CD8-positive, alpha-beta memory T cell (primary cell): ENCODE data around the gene MAST4. TPM values are rescaled to one million over a fixed set of nuclear protein-coding genes. Genes with fewer than 3 reads are reported as not detected.

Experiments used
- CTCF ChIA-PET: fragments of 350-600 bp; sonication (Branson Sonifier 250); formaldehyde crosslinking; loops from one replicate; lab custom pipeline; 2021; ENCODE audit warnings: antibody characterized with exemption; lab: Charles Lee
- POLR2A ChIA-PET: fragments of 350-600 bp; sonication (Branson Sonifier 250); formaldehyde crosslinking; loops from one replicate; lab custom pipeline; 2021; ENCODE audit warnings: antibody characterized with exemption; lab: Charles Lee
- DNase-seq, 5 donors: peaks; one replicate each; pipeline versions ENCODE4 v3.0.0 to v3.0.0-alpha.2; 2020 to 2022; ENCODE audit warnings: mixed read lengths in 1 of 5
- H3K27ac ChIP-seq: one replicate; pipeline ENCODE4 v1.7.0; 2013; ENCODE audit warnings: low read depth, mild to moderate bottlenecking, low read length, moderate library complexity
- H3K27me3 ChIP-seq: 2 replicates; pipeline ENCODE4 v1.7.0; 2013; ENCODE audit warnings: low read length, mild to moderate bottlenecking; ENCODE audit not compliant: insufficient read depth, poor library complexity, severe bottlenecking
- H3K36me3 ChIP-seq: 2 replicates; pipeline ENCODE4 v1.7.0; 2013; ENCODE audit warnings: mild to moderate bottlenecking, low read length, moderate library complexity; ENCODE audit not compliant: insufficient read depth
- H3K4me1 ChIP-seq: 2 replicates; pipeline ENCODE4 v1.7.0; 2013; ENCODE audit warnings: mild to moderate bottlenecking, low read length, moderate library complexity; ENCODE audit not compliant: insufficient read depth
- H3K4me3 ChIP-seq: 2 replicates; pipeline ENCODE4 v1.7.0; 2013; ENCODE audit warnings: mild to moderate bottlenecking, low read length
- H3K9me3 ChIP-seq: 2 replicates; pipeline ENCODE4 v1.7.0; 2013; ENCODE audit warnings: mild to moderate bottlenecking, low read length
- H3K27ac Mint-ChIP-seq, 8 donors: one replicate each; pipeline ENCODE4 v1.8.0; 2020 to 2021; ENCODE audit warnings: mixed read lengths in 8 of 8, mild to moderate bottlenecking in 6 of 8, inconsistent platforms in 3 of 8, moderate library complexity in 3 of 8
- H3K27me3 Mint-ChIP-seq, 2 donors: one replicate each; pipeline ENCODE4 v1.8.0; 2020 to 2021; ENCODE audit warnings: mixed read lengths in 2 of 2, mild to moderate bottlenecking in 1 of 2, moderate library complexity in 1 of 2
- H3K36me3 Mint-ChIP-seq, 3 donors: one replicate each; pipeline ENCODE4 v1.8.0; 2020 to 2021; ENCODE audit warnings: mixed read lengths in 3 of 3, inconsistent platforms in 1 of 3, mild to moderate bottlenecking in 1 of 3
- H3K4me1 Mint-ChIP-seq, 3 donors: one replicate each; pipeline ENCODE4 v1.8.0; 2020 to 2021; ENCODE audit warnings: mixed read lengths in 3 of 3, inconsistent platforms in 1 of 3, mild to moderate bottlenecking in 1 of 3
- H3K4me3 Mint-ChIP-seq, 7 donors: one replicate each; pipeline ENCODE4 v1.8.0; 2020 to 2021; ENCODE audit warnings: mixed read lengths in 7 of 7, mild to moderate bottlenecking in 6 of 7, moderate library complexity in 4 of 7, inconsistent platforms in 2 of 7
- H3K9me3 Mint-ChIP-seq, 5 donors: one replicate each; pipeline ENCODE4 v1.8.0; 2020 to 2022; ENCODE audit warnings: mixed read lengths in 5 of 5, mild to moderate bottlenecking in 3 of 5, moderate library complexity in 2 of 5, inconsistent platforms in 1 of 5
- polyA plus RNA-seq: library from polyadenylated mRNA; unstranded; fragments of 300-500 nt; fragmentation: Illumina TruSeq; gene quantifications from one replicate; pipeline ENCODE4 v1.2.3, GENCODE V29; 2021
- total RNA-seq, 2 experiments: library from RNA; stranded (reverse); gene quantifications; one replicate each; pipeline ENCODE4 v1.2.3, GENCODE V29; 2021

Gene MAST4
- total and polyA plus RNA-seq, 3 experiments from 2014 or later, result 5.0 to 7.2 (median 6.5) TPM

GRCh38 chr5:66912787-66913186 lies 316.6 kb downstream of the MAST4 start:
- no peak overlapping the region for H3K27ac ChIP-seq
- no peaks in the 10 kb centered on the region for H3K4me1 Mint-ChIP-seq
- H3K4me3 ChIP-seq, result no peak overlapping the region
- no peak for DNase-seq
- H3K27ac Mint-ChIP-seq, result no peak overlapping the region
- no peaks in the 10 kb centered on the region for H3K4me1 ChIP-seq
- H3K27me3 Mint-ChIP-seq, result peaks cover 1 to 21% of the 10 kb centered on the region in 2 donors
- H3K27me3 ChIP-seq, result no peaks in the 10 kb centered on the region
- no peaks in the 10 kb centered on the region for H3K36me3 ChIP-seq
- no peaks in the 10 kb centered on the region for H3K9me3 ChIP-seq
- H3K9me3 Mint-ChIP-seq, result no peaks in the 10 kb centered on the region
- POLR2A ChIA-PET, result no interaction called here
- H3K36me3 Mint-ChIP-seq, result no peaks in the 10 kb centered on the region
- H3K4me3 Mint-ChIP-seq, result no peak overlapping the region
- CTCF ChIA-PET, result no interaction called here

GRCh38 chr5:66915531-66915930 lies 319.3 kb downstream of the MAST4 start:
- no peak for DNase-seq
- no peaks in the 10 kb centered on the region for H3K9me3 Mint-ChIP-seq
- no peak overlapping the region for H3K4me3 Mint-ChIP-seq
- Histone ChIP-seq H3K27me3 (no peaks in the 10 kb centered on the region), H3K27ac (no peak overlapping the region), H3K4me1 (no peaks in the 10 kb centered on the region), H3K9me3 (no peaks in the 10 kb centered on the region), H3K36me3 (no peaks in the 10 kb centered on the region), H3K4me3 (no peak overlapping the region)
- H3K4me1 Mint-ChIP-seq, result no peaks in the 10 kb centered on the region
- peaks cover 5 to 26% of the 10 kb centered on the region in 2 donors for H3K27me3 Mint-ChIP-seq
- H3K36me3 Mint-ChIP-seq, result no peaks in the 10 kb centered on the region
- H3K27ac Mint-ChIP-seq, result no peak overlapping the region
- POLR2A ChIA-PET, result interaction anchor here (0.6 kb wide), 1 partner anchor 78 kb away, joined by 3 read pairs; no protein-coding TSS in a partner anchor
- CTCF ChIA-PET, result no interaction called here

GRCh38 chr5:66922881-66923280 lies 326.7 kb downstream of the MAST4 start:
- Histone ChIP-seq H3K27me3 (no peaks in the 10 kb centered on the region), H3K27ac (no peak overlapping the region), H3K36me3 (no peaks in the 10 kb centered on the region), H3K4me3 (no peak overlapping the region), H3K9me3 (no peaks in the 10 kb centered on the region), H3K4me1 (no peaks in the 10 kb centered on the region)
- peaks cover 0 to 4% (median 0%) of the 10 kb centered on the region in 3 donors for H3K4me1 Mint-ChIP-seq
- H3K36me3 Mint-ChIP-seq, result no peaks in the 10 kb centered on the region
- H3K9me3 Mint-ChIP-seq, result no peaks in the 10 kb centered on the region
- no peak overlapping the region for H3K27ac Mint-ChIP-seq
- no peak overlapping the region for H3K4me3 Mint-ChIP-seq
- no peak for DNase-seq
- peaks cover 4 to 26% of the 10 kb centered on the region in 2 donors for H3K27me3 Mint-ChIP-seq
- ChIA-PET CTCF (no interaction called here), POLR2A (no interaction called here)

GRCh38 chr5:66923457-66923856 lies 327.3 kb downstream of the MAST4 start:
- Mint-ChIP-seq H3K9me3 (no peaks in the 10 kb centered on the region), H3K27ac (no peak overlapping the region), H3K4me3 (no peak overlapping the region), H3K36me3 (no peaks in the 10 kb centered on the region), H3K4me1 (peaks cover 0 to 4% (median 0%) of the 10 kb centered on the region in 3 donors), H3K27me3 (peaks cover 4 to 31% of the 10 kb centered on the region in 2 donors)
- Histone ChIP-seq H3K4me3 (no peak overlapping the region), H3K27ac (no peak overlapping the region), H3K27me3 (no peaks in the 10 kb centered on the region), H3K36me3 (no peaks in the 10 kb centered on the region), H3K9me3 (no peaks in the 10 kb centered on the region), H3K4me1 (no peaks in the 10 kb centered on the region)
- POLR2A ChIA-PET, result no interaction called here
- CTCF ChIA-PET, result no interaction called here
- DNase-seq, result no peak

GRCh38 chr5:66923922-66924321 lies 327.7 kb downstream of the MAST4 start:
- CTCF ChIA-PET, result no interaction called here

GRCh38 chr5:66927140-66927539 lies 330.9 kb downstream of the MAST4 start:
- Histone ChIP-seq H3K4me1 (no peaks in the 10 kb centered on the region), H3K27ac (no peak overlapping the region), H3K36me3 (no peaks in the 10 kb centered on the region), H3K9me3 (no peaks in the 10 kb centered on the region), H3K27me3 (no peaks in the 10 kb centered on the region), H3K4me3 (no peak overlapping the region)
- Mint-ChIP-seq H3K4me3 (no peak overlapping the region), H3K27ac (no peak overlapping the region), H3K27me3 (peaks cover 0 to 42% of the 10 kb centered on the region in 2 donors), H3K9me3 (no peaks in the 10 kb centered on the region), H3K4me1 (peaks cover 0 to 4% (median 0%) of the 10 kb centered on the region in 3 donors), H3K36me3 (no peaks in the 10 kb centered on the region)
- ChIA-PET POLR2A (no interaction called here), CTCF (no interaction called here)
- DNase-seq, result no peak

More at GRCh38 chr5:66923922-66924321, 327.7 kb downstream of the MAST4 start:
- no peak overlapping the region for H3K4me3 Mint-ChIP-seq
- H3K36me3 Mint-ChIP-seq, result no peaks in the 10 kb centered on the region
- H3K4me1 Mint-ChIP-seq, result peaks cover 0 to 4% (median 0%) of the 10 kb centered on the region in 3 donors
- no peak for DNase-seq
- H3K9me3 Mint-ChIP-seq, result no peaks in the 10 kb centered on the region
- Histone ChIP-seq H3K9me3 (no peaks in the 10 kb centered on the region), H3K4me3 (no peak overlapping the region), H3K4me1 (no peaks in the 10 kb centered on the region), H3K36me3 (no peaks in the 10 kb centered on the region), H3K27ac (no peak overlapping the region), H3K27me3 (no peaks in the 10 kb centered on the region)
- no peak overlapping the region for H3K27ac Mint-ChIP-seq
- POLR2A ChIA-PET, result no interaction called here
- H3K27me3 Mint-ChIP-seq, result peaks cover 4 to 36% of the 10 kb centered on the region in 2 donors

- Histone ChIP-seq H3K4me3 (no peak overlapping the region), H3K27ac (no peak overlapping the region), H3K9me3 (no peaks in the 10 kb centered on the region), H3K4me1 (no peaks in the 10 kb centered on the region), H3K36me3 (no peaks in the 10 kb centered on the region), H3K27me3 (no peaks in the 10 kb centered on the region)
- H3K4me3 Mint-ChIP-seq, result no peak overlapping the region
- ChIA-PET CTCF (interaction anchor here (1.0 kb wide), 1 partner anchor 12 kb away, joined by 3 read pairs; no protein-coding TSS in a partner anchor), POLR2A (no interaction called here)
- no peak for DNase-seq
- H3K27me3 Mint-ChIP-seq, result peaks cover 0 to 45% of the 10 kb centered on the region in 2 donors
- H3K9me3 Mint-ChIP-seq, result no peaks in the 10 kb centered on the region
- no peaks in the 10 kb centered on the region for H3K36me3 Mint-ChIP-seq
- H3K27ac Mint-ChIP-seq, result no peak overlapping the region
- no peaks in the 10 kb centered on the region for H3K4me1 Mint-ChIP-seq
These were observed 333.1 kb downstream of the MAST4 start for GRCh38 chr5:66929281-66929680.

- CTCF ChIA-PET, result no interaction called here
- H3K27me3 Mint-ChIP-seq, result peaks cover 0 to 47% of the 10 kb centered on the region in 2 donors
- no peaks in the 10 kb centered on the region for H3K27me3 ChIP-seq
- no peaks in the 10 kb centered on the region for H3K36me3 Mint-ChIP-seq
- H3K9me3 ChIP-seq, result no peaks in the 10 kb centered on the region
- POLR2A ChIA-PET, result no interaction called here
- H3K4me3 Mint-ChIP-seq, result no peak overlapping the region
- no peak for DNase-seq
- no peaks in the 10 kb centered on the region for H3K36me3 ChIP-seq
- H3K4me1 Mint-ChIP-seq, result no peaks in the 10 kb centered on the region
- H3K9me3 Mint-ChIP-seq, result no peaks in the 10 kb centered on the region
- no peak overlapping the region for H3K27ac ChIP-seq
- no peak overlapping the region for H3K4me3 ChIP-seq
- H3K27ac Mint-ChIP-seq, result no peak overlapping the region
- H3K4me1 ChIP-seq, result no peaks in the 10 kb centered on the region
These were observed 333.8 kb downstream of the MAST4 start for GRCh38 chr5:66929995-66930394.
